AG09309 (cell line): ENCODE measurements around the gene CALHM2.

Experiments
- DNase-seq: peaks from one replicate; pipeline ENCODE4 v3.0.0-alpha.2; 2010; ENCODE audit warnings: low read depth
- H3K4me3 ChIP-seq: 2 replicates; pipeline ENCODE4 v1.5.1; 2011; ENCODE audit warnings: mild to moderate bottlenecking, low read depth, low read length, moderate library complexity; ENCODE audit not compliant: control insufficient read depth
- CTCF ChIP-seq: IDR thresholded peaks from 2 replicates; pipeline ENCODE4 v1.5.1; 2011; ENCODE audit warnings: mild to moderate bottlenecking, low read depth, low read length, inconsistent platforms; ENCODE audit not compliant: insufficient read depth, control insufficient read depth; ENCODE audit errors: missing control alignments

CALHM2 gene

DNA sequence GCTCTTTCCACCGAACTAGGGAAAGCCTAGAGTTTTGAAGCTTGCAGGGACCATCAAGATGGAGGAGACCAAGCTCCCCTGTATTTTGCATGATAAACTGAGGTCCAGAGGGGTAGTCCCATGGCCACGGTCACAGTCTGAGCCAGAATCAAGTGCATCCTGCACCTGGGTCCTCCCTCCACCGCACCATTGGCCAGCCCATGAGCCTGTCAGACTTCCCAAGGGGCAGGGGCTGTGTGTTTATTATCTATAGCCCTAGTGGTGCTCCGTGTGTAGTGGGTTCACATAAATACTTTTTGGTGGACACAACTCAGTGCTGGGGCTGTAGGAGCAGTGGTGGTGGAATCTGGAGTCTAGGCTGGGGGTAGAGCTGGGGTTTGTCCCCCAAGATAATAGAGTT is 23.3 kb upstream of the CALHM2 start:
- DNase-seq, result no peak
- H3K4me3 ChIP-seq, result no peak overlapping the region
- no peak for TF ChIP-seq CTCF

DNA sequence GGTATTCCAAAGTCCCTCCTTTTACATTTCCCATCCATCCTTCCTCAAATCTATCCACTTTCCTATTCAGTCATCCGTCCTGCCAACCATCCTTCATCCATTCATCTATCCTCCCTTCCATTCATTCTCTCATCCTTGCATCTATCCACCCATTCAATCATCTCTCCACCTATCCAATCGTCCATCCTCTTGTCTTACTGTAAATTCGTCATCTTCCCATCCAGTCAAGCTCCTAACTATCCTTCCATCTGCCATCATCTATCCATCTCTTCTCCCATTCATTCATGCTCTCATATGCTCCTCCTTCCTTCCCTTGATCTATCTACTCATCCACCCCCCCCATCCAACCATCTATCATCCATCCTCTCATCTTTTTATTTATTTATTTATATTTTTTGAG is 21.9 kb upstream of the CALHM2 start:
- DNase-seq, result no peak
- no peak for TF ChIP-seq CTCF
- H3K4me3 ChIP-seq, result no peak overlapping the region

DNA sequence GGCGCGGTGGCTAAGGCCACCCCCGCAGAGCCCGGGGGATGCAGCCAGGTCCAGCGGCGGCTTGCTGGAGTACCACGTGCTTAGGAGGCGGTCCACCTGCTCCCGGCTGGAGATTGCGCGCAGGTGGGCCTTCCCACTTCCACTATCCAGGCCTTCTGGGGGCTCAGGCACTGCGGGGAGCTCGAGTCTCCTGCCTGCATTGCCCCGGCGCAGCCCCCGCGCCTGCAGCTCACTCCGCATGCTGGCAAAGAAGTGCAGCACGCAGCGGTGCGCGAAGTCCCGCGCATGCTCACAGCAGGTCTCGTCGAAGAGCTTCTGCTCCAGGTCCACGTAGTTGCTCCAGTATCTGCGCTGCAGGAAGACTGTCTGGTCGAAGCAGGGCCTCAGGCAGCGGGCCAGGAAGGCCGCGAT is 21.1 kb upstream of the CALHM2 start:
- TF ChIP-seq CTCF, result no peak
- no peak overlapping the region for H3K4me3 ChIP-seq
- DNase-seq, result no peak

GRCh38 chr10:103472005-103472404 is 19.8 kb upstream of the CALHM2 start:
- H3K4me3 ChIP-seq, result no peak overlapping the region
- TF ChIP-seq CTCF, result no peak
- DNase-seq, result no peak

GRCh38 chr10:103470761-103471653 is 18.8 kb upstream of the CALHM2 start:
- H3K4me3 ChIP-seq, result no peak overlapping the region
- TF ChIP-seq CTCF, result no peak
- DNase-seq, result no peak

- no peak overlapping the region for H3K4me3 ChIP-seq
- DNase-seq, result no peak
- TF ChIP-seq CTCF, result no peak
Measured at GRCh38 chr10:103469201-103469600, 17.0 kb upstream of the CALHM2 start.
